PC-9 (cell line): Measurements from ENCODE around the gene SUCLA2.

Experiments
- EZH2 ChIP-seq: fragments of 200-600 bp; sonication (generic); IDR thresholded peaks from 2 replicates; pipeline ENCODE4 v1.8.0; 2017; ENCODE audit warnings: antibody characterized with exemption, low read depth
- TF ChIP-seq, protein P1 (sequence below): fragments of 200-600 bp; sonication (generic); conservative IDR thresholded peaks from 2 replicates; pipeline ENCODE4 v1.6.1; 2017; ENCODE audit warnings: mixed run types, antibody characterized with exemption, mild to moderate bottlenecking, moderate library complexity

DNA sequence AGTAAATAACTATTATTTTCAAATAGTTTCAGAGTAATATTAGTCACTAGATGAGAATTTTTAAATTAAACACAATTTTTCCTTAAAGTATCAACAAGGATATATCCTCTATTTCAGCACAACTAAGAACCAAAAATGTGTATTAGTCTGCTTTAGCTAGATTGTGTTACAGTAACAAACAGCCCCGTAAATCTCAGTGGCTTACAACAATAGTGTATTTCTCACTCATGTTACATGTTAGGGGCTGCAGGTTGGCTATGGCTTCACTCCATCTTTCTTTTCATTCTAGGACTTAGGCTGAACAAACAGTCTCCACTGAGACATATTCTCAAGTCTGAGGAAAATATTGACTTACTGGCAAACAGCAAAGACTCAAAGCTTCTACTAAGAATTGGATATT, 11.6 kb upstream of the SUCLA2 start:
- TF ChIP-seq, protein P1, sequence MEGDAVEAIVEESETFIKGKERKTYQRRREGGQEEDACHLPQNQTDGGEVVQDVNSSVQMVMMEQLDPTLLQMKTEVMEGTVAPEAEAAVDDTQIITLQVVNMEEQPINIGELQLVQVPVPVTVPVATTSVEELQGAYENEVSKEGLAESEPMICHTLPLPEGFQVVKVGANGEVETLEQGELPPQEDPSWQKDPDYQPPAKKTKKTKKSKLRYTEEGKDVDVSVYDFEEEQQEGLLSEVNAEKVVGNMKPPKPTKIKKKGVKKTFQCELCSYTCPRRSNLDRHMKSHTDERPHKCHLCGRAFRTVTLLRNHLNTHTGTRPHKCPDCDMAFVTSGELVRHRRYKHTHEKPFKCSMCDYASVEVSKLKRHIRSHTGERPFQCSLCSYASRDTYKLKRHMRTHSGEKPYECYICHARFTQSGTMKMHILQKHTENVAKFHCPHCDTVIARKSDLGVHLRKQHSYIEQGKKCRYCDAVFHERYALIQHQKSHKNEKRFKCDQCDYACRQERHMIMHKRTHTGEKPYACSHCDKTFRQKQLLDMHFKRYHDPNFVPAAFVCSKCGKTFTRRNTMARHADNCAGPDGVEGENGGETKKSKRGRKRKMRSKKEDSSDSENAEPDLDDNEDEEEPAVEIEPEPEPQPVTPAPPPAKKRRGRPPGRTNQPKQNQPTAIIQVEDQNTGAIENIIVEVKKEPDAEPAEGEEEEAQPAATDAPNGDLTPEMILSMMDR: no peak
- TF ChIP-seq EZH2: no peak
